OCI-LY1 (cell line): Measurements from ENCODE around the gene MED13L.

Experiments
- CTCF ChIP-seq: fragments of 200-600 bp; sonication (generic), shearing (Covaris generic); IDR thresholded peaks from 2 replicates; pipeline ENCODE4 v1.5.1; 2017; ENCODE audit warnings: mild to moderate bottlenecking, antibody characterized with exemption, low read length, moderate library complexity, mixed read lengths
- EZH2 ChIP-seq: fragments of 200-600 bp; sonication (generic), shearing (Covaris generic); IDR thresholded peaks from 2 replicates; pipeline ENCODE4 v1.8.0; 2017; ENCODE audit warnings: borderline replicate concordance, mixed run types, mild to moderate bottlenecking, antibody characterized with exemption, low read length, moderate library complexity, mixed read lengths

- no peak for TF ChIP-seq CTCF
- no peak for TF ChIP-seq EZH2
Measured at GRCh38 chr12:116040402-116040801, 237.1 kb downstream of the MED13L start.
